AG04450 (cell line): Measurements from ENCODE around the gene KTN1. TPM values are rescaled to one million over a fixed set of nuclear protein-coding genes. Genes with fewer than 3 reads are reported as not detected.

Experiments used
- CTCF ChIA-PET: fragments of 300-600, 350-600 bp; formaldehyde crosslinking; extraction: SDS; loops from one replicate; lab custom pipeline; 2022; ENCODE audit warnings: antibody characterized with exemption, inconsistent platforms; lab: Charles Lee
- POLR2A ChIA-PET: fragments of 350-600 bp; formaldehyde crosslinking; extraction: SDS; loops from one replicate; lab custom pipeline; 2021; ENCODE audit warnings: antibody characterized with exemption, inconsistent platforms; lab: Yijun Ruan, JAX
- DNase-seq: peaks from one replicate; pipeline ENCODE4 v3.0.0-alpha.2; 2011; ENCODE audit warnings: low read depth, low spot score
- H3K27ac ChIP-seq: one replicate; pipeline ENCODE4 v1.5.1; 2012; ENCODE audit warnings: low read depth, low read length, control low read depth
- H3K27me3 ChIP-seq: one replicate; pipeline ENCODE4 v1.6.0; 2012; ENCODE audit warnings: low read length; ENCODE audit not compliant: control insufficient read depth, insufficient read depth
- H3K4me3 ChIP-seq: 2 replicates; pipeline ENCODE4 v1.5.1; 2011; ENCODE audit warnings: mild to moderate bottlenecking, low read depth, low read length, control low read depth
- H3K9me3 ChIP-seq: 2 replicates; pipeline ENCODE4 v1.5.1; 2012; ENCODE audit warnings: low read length; ENCODE audit not compliant: control insufficient read depth, insufficient read depth
- CTCF ChIP-seq: IDR thresholded peaks from 2 replicates; pipeline ENCODE4 v1.5.1; 2011; ENCODE audit warnings: low read depth, low read length, control low read depth, inconsistent platforms
- polyA plus RNA-seq: library from polyadenylated mRNA; depleted of rRNA; stranded (reverse); fragments of >200 nt; gene quantifications from 2 replicates; pipeline ENCODE4 v1.2.3, GENCODE V29; 2011

Gene KTN1
- polyA plus RNA-seq, 1 experiment, result 129 TPM

GRCh38 chr14:55535516-55536203 is 44.3 kb upstream of the KTN1 start:
- Histone ChIP-seq H3K9me3 (no peaks in the 10 kb centered on the region), H3K27me3 (no peaks in the 10 kb centered on the region), H3K27ac (no peak overlapping the region), H3K4me3 (no peak overlapping the region)
- CTCF ChIA-PET, result interaction anchor here (2.0 kb wide), 1 partner anchor 89 kb away, joined by 6 read pairs; no protein-coding TSS in a partner anchor
- POLR2A ChIA-PET, result no interaction called here
- DNase-seq, result no peak
- TF ChIP-seq CTCF, result no peak

GRCh38 chr14:55536204-55536708 is 43.8 kb upstream of the KTN1 start:
- DNase-seq, result no peak
- ChIA-PET CTCF (interaction anchor here (2.0 kb wide), 1 partner anchor 90 kb away, joined by 6 read pairs; no protein-coding TSS in a partner anchor), POLR2A (no interaction called here)
- Histone ChIP-seq H3K4me3 (no peak overlapping the region), H3K9me3 (no peaks in the 10 kb centered on the region), H3K27me3 (no peaks in the 10 kb centered on the region), H3K27ac (no peak overlapping the region)
- no peak for TF ChIP-seq CTCF

- CTCF ChIA-PET, result no interaction called here
- DNase-seq, result no peak
- TF ChIP-seq CTCF, result no peak
- no peak overlapping the region for H3K27ac ChIP-seq
- no peak overlapping the region for H3K4me3 ChIP-seq
- H3K27me3 ChIP-seq, result no peaks in the 10 kb centered on the region
- POLR2A ChIA-PET, result no interaction called here
- H3K9me3 ChIP-seq, result no peaks in the 10 kb centered on the region
Observed at GRCh38 chr14:55537782-55538181, 42.2 kb upstream of the KTN1 start.

GRCh38 chr14:55539975-55540374 is 40.0 kb upstream of the KTN1 start:
- TF ChIP-seq CTCF, result no peak
- no peak overlapping the region for H3K4me3 ChIP-seq
- POLR2A ChIA-PET, result no interaction called here
- H3K27ac ChIP-seq, result no peak overlapping the region
- no peak for DNase-seq
- CTCF ChIA-PET, result no interaction called here
- no peaks in the 10 kb centered on the region for H3K27me3 ChIP-seq
- H3K9me3 ChIP-seq, result no peaks in the 10 kb centered on the region

- Histone ChIP-seq H3K27me3 (no peaks in the 10 kb centered on the region), H3K9me3 (no peaks in the 10 kb centered on the region), H3K27ac (no peak overlapping the region), H3K4me3 (no peak overlapping the region)
- TF ChIP-seq CTCF, result no peak
- DNase-seq, result no peak
- ChIA-PET CTCF (interaction anchor here (1.8 kb wide), 1 partner anchor 95 kb away, joined by 12 read pairs; no protein-coding TSS in a partner anchor), POLR2A (no interaction called here)
Observed at GRCh38 chr14:55540847-55541773, 38.9 kb upstream of the KTN1 start.
